ENCODE measurements around the gene C22orf15.

DNA sequence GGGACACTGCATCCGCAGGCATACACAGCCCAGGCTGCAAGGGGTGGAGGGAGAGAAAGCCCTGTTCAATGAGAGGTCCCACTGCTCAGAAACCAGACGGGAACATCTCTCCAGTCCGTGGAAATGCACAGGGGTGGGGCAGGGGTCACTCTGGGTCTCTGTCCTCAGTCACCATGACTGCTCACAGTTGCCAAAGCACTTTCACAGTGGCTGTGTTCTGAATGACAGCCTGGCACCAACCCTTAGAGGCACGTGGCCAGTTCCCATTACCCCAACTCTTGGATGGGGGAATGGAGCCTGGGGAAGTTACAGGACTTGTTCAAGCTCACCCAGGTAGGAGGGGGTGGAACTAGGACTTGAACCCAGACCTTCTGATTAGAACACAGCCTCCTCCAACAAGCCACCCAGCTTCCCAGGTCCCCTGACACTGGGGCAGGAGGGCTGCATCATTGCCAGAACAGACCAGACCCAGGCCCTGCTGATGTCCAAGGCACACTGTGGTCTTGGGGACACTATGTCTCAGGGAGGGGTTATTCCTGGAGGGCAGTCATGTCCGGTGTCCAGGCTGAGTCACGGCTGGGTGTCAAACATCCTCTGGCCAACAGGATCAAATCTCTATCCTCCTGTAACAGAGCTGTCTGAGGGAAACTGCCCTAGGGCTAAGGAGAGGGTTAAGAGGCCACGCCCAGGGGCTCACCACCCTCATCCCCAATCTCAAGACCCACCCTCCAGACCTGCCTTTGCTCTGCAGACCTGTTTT is 20.1 kb upstream of the C22orf15 start:
- no peak for TF ChIP-seq POLR2A (IDR thresholded peaks at IDR 0.05; ENCODE audit: borderline replicate concordance, extremely low read depth, insufficient read depth, insufficient read length)
- no peak for TF ChIP-seq CTCF (IDR thresholded peaks at IDR 0.05 in 2 of 3, conservative IDR thresholded peaks at IDR 0.05 in 1 of 3; ENCODE audit: borderline replicate concordance in 1 of 3, insufficient read depth in 1 of 3, low read depth in 2 of 3, low read length in 2 of 3)
- no peak for TF ChIP-seq POLR2AphosphoS5 (IDR thresholded peaks at IDR 0.05; ENCODE audit: low read depth, low read length)
- no peak for TF ChIP-seq ZNF274 (IDR thresholded peaks at IDR 0.05; ENCODE audit: low read depth, low read length)
- TF ChIP-seq ZFX (IDR thresholded peaks at IDR 0.05): no peak
- no peak for TF ChIP-seq YY1 (IDR thresholded peaks at IDR 0.05; ENCODE audit: extremely low read depth, insufficient replicate concordance, low read depth, low read length)
- no peak for TF ChIP-seq RAD21 (IDR thresholded peaks at IDR 0.05; ENCODE audit: low read depth)
